GM19023 (cell line): ENCODE results near the gene MORN5.
"Not testable (repeated sequence)": the region's sequence is repeated elsewhere in the genome, so short reads cannot be mapped to it uniquely, and the experiment has no call there.

Source experiments
- ATAC-seq: cut with Tn5 transposase; IDR thresholded peaks from one replicate; pipeline ENCODE4 v1.9.1; 2021; ENCODE audit warnings: mild to moderate bottlenecking, moderate library complexity; ENCODE audit not compliant: unreplicated experiment

Gene MORN5

GRCh38 chr9:122159026-122159924, at the start of gene MORN5, which contains the start of gene NDUFA8:
Gene MORN5 (plus strand): TSS chr9:122159908. CDS start chr9:122159973, 65 bp downstream.
Gene NDUFA8 (minus strand): TSS chr9:122159779. CDS start chr9:122159677, 102 bp downstream.
- ATAC-seq, result peak; percentile 95

GRCh38 chr9:122110100-122110833, 49.4 kb upstream of the MORN5 start:
- ATAC-seq, result no peak

GRCh38 chr9:122111413-122112085, 48.2 kb upstream of the MORN5 start:
- ATAC-seq, result no peak

- ATAC-seq, result no peak
Observed at GRCh38 chr9:122112238-122112637, 47.5 kb upstream of the MORN5 start.

- no peak for ATAC-seq
Observed at GRCh38 chr9:122113574-122113973, 46.1 kb upstream of the MORN5 start.

GRCh38 chr9:122115176-122116035, 44.3 kb upstream of the MORN5 start:
- no peak for ATAC-seq

GRCh38 chr9:122116040-122116439, 43.7 kb upstream of the MORN5 start:
- ATAC-seq, result no peak

GRCh38 chr9:122116448-122117173, 43.1 kb upstream of the MORN5 start:
- no peak for ATAC-seq

- ATAC-seq, result not testable (repeated sequence)
Observed at GRCh38 chr9:122117241-122117640, 42.5 kb upstream of the MORN5 start.

- ATAC-seq, result no peak
Observed at GRCh38 chr9:122118343-122119165, 41.2 kb upstream of the MORN5 start.

GRCh38 chr9:122119166-122119521, 40.6 kb upstream of the MORN5 start:
- ATAC-seq, result no peak

- ATAC-seq, result no peak
Observed at GRCh38 chr9:122119721-122120120, 40.0 kb upstream of the MORN5 start.

GRCh38 chr9:122120316-122121071, 39.2 kb upstream of the MORN5 start:
- ATAC-seq, result no peak

GRCh38 chr9:122121391-122121790, 38.3 kb upstream of the MORN5 start:
- ATAC-seq, result no peak

GRCh38 chr9:122121931-122122330, 37.8 kb upstream of the MORN5 start:
- ATAC-seq, result no peak

GRCh38 chr9:122122468-122122867, 37.2 kb upstream of the MORN5 start:
- ATAC-seq, result no peak

GRCh38 chr9:122122903-122123632, 36.6 kb upstream of the MORN5 start:
- ATAC-seq, result no peak

- ATAC-seq, result no peak
Observed at GRCh38 chr9:122124048-122124447, 35.7 kb upstream of the MORN5 start.
